A673 (cell line): ENCODE results near the gene NKX1-1. TPM values are rescaled to one million over a fixed set of nuclear protein-coding genes. Genes with fewer than 3 reads are reported as not detected.

Experiments used
- BruUV-seq: library from RNA; stranded (reverse); fragments of 400-500 nt; replicated peaks from 2 replicates; lab custom pipeline; 2021; lab: Mats Ljungman, UMichigan
- CTCF ChIA-PET: fragments of 300-600 bp; sonication (Branson Sonifier 250); formaldehyde crosslinking; loops from one replicate; lab custom pipeline; 2022; ENCODE audit warnings: antibody characterized with exemption; lab: Charles Lee
- POLR2A ChIA-PET: fragments of 300-600 bp; sonication (Branson Sonifier 250); formaldehyde crosslinking; loops from one replicate; lab custom pipeline; 2022; ENCODE audit warnings: antibody characterized with exemption; ENCODE audit not compliant: low non-redundant PET; lab: Charles Lee
- DNase-seq: peaks from one replicate; pipeline ENCODE4 v3.0.0-alpha.2; 2015; ENCODE audit warnings: low spot score
- H3K27ac ChIP-seq: fragments of 200-600 bp; sonication (generic); 2 replicates; pipeline ENCODE4 v1.5.1; 2016; ENCODE audit warnings: mixed run types, low read depth, mild to moderate bottlenecking, mixed read lengths, antibody characterized with exemption, low read length; ENCODE audit not compliant: poor library complexity, severe bottlenecking
- H3K27me3 ChIP-seq: fragments of 200-600 bp; sonication (generic); replicated peaks from 2 replicates; pipeline ENCODE4 v1.6.1; 2017; ENCODE audit warnings: mixed run types, low read depth, mild to moderate bottlenecking, mixed read lengths, antibody characterized with exemption, low read length; ENCODE audit not compliant: insufficient read depth, poor library complexity
- H3K36me3 ChIP-seq: fragments of 200-600 bp; sonication (generic); 2 replicates; pipeline ENCODE4 v1.6.1; 2016; ENCODE audit warnings: mixed run types, mild to moderate bottlenecking, mixed read lengths, antibody characterized with exemption, low read length; ENCODE audit not compliant: insufficient read depth, poor library complexity, severe bottlenecking
- H3K4me1 ChIP-seq: fragments of 200-600 bp; sonication (generic); 2 replicates; pipeline ENCODE4 v1.6.1; 2017; ENCODE audit warnings: mixed run types, mild to moderate bottlenecking, mixed read lengths, antibody characterized with exemption, low read length; ENCODE audit not compliant: insufficient read depth, poor library complexity, severe bottlenecking
- H3K4me3 ChIP-seq: fragments of 200-600 bp; sonication (generic); 2 replicates; pipeline ENCODE4 v1.5.1; 2016; ENCODE audit warnings: low read depth, mixed run types, mild to moderate bottlenecking, mixed read lengths, low read length; ENCODE audit not compliant: poor library complexity, severe bottlenecking
- H3K9me3 ChIP-seq: fragments of 200-600 bp; sonication (generic); 2 replicates; pipeline ENCODE4 v1.6.1; 2016; ENCODE audit warnings: mixed run types, low read depth, mild to moderate bottlenecking, mixed read lengths, antibody characterized with exemption, low read length; ENCODE audit not compliant: poor library complexity, severe bottlenecking
- CTCF ChIP-seq: fragments of 300-800, 200-600 bp; sonication (generic); conservative IDR thresholded peaks from 2 replicates; pipeline ENCODE4 v1.5.1; 2017; ENCODE audit warnings: low read depth, mild to moderate bottlenecking, antibody characterized with exemption, low read length, moderate library complexity, mixed read lengths
- EZH2 ChIP-seq: fragments of 200-600 bp; sonication (generic); IDR thresholded peaks from 2 replicates; pipeline ENCODE4 v1.6.1; 2017; ENCODE audit warnings: borderline replicate concordance, low read depth, mild to moderate bottlenecking, mixed read lengths, antibody characterized with exemption, low read length; ENCODE audit not compliant: poor library complexity, severe bottlenecking
- intact Hi-C: fragments of 100-400 bp; cut with micrococcal nuclease; formaldehyde crosslinking; loops from one replicate; pipeline ENCODE4 v1.10.0; 2022; ENCODE audit not compliant: unreplicated experiment
- total RNA-seq: library from RNA; stranded (reverse); gene quantifications from 2 replicates; pipeline ENCODE4 v1.2.3, GENCODE V29; 2021

Gene NKX1-1
- total RNA-seq, 1 experiment from 2014 or later: not detected

GRCh38 chr4:1355378-1355777 lies 50.9 kb downstream of the NKX1-1 start:
- intact Hi-C loops: loop anchor here (5.0 kb wide), 1 partner anchor 272 kb away; no protein-coding TSS in a partner anchor
- CTCF ChIA-PET: interaction anchor here (0.7 to 0.9 kb wide), 2 partner anchors 9 to 357 kb away, joined by 3 read pairs; no protein-coding TSS in a partner anchor
- TF ChIP-seq CTCF: no peak
- DNase-seq: no peak
- H3K4me1 ChIP-seq: no peaks in the 10 kb centered on the region
- BruUV-seq: no TSS peak
- no peaks in the 10 kb centered on the region for H3K27me3 ChIP-seq
- no peaks in the 10 kb centered on the region for H3K9me3 ChIP-seq
- peaks cover 9% of the 10 kb centered on the region for H3K36me3 ChIP-seq
- POLR2A ChIA-PET: no interaction called here
- H3K27ac ChIP-seq: no peak overlapping the region
- H3K4me3 ChIP-seq: no peak overlapping the region

GRCh38 chr4:1354983-1355275 lies 51.3 kb downstream of the NKX1-1 start:
- H3K4me3 ChIP-seq: no peak overlapping the region
- ChIA-PET POLR2A (interaction anchor here (0.6 kb wide), 1 partner anchor 354 kb away, joined by 12 read pairs; no protein-coding TSS in a partner anchor), CTCF (no interaction called here)
- no peak overlapping the region for H3K27ac ChIP-seq
- H3K27me3 ChIP-seq: no peaks in the 10 kb centered on the region
- DNase-seq: no peak
- no peak for TF ChIP-seq EZH2
- no peak for TF ChIP-seq CTCF
- no peaks in the 10 kb centered on the region for H3K4me1 ChIP-seq
- intact Hi-C loops: loop anchor here (5.0 kb wide), 1 partner anchor 272 kb away; no protein-coding TSS in a partner anchor
- no peaks in the 10 kb centered on the region for H3K9me3 ChIP-seq
- no TSS peak for BruUV-seq
- peaks cover 10% of the 10 kb centered on the region for H3K36me3 ChIP-seq

GRCh38 chr4:1354136-1354982 lies 51.9 kb downstream of the NKX1-1 start:
- DNase-seq: no peak
- POLR2A ChIA-PET: interaction anchor here (0.6 kb wide), 1 partner anchor 355 kb away, joined by 12 read pairs; no protein-coding TSS in a partner anchor

More at GRCh38 chr4:1354136-1354982, 51.9 kb downstream of the NKX1-1 start:
- H3K9me3 ChIP-seq: no peaks in the 10 kb centered on the region
- no peak for TF ChIP-seq EZH2
- TF ChIP-seq CTCF: no peak
- CTCF ChIA-PET: no interaction called here
- intact Hi-C loops: no loop called here
- BruUV-seq: no TSS peak
- H3K27ac ChIP-seq: no peak overlapping the region
- no peaks in the 10 kb centered on the region for H3K27me3 ChIP-seq
- no peaks in the 10 kb centered on the region for H3K4me1 ChIP-seq
- H3K4me3 ChIP-seq: no peak overlapping the region
- H3K36me3 ChIP-seq: peaks cover 14% of the 10 kb centered on the region
